GM12878 (cell line): ENCODE data around the gene ADH6. TPM values are rescaled to one million over a fixed set of nuclear protein-coding genes. Genes with fewer than 3 reads are reported as not detected.

Experiments used
- ATAC-seq: fragments of 200-7000 bp; cut with Tn5 transposase; 3 replicates; pipeline ENCODE4 v1.9.1; 2020; ENCODE audit warnings: mild to moderate bottlenecking, moderate library complexity
- BruUV-seq: library from RNA; stranded (reverse); fragments of 400-500 nt; replicated peaks from 2 replicates; lab custom pipeline; 2021; lab: Mats Ljungman, UMichigan
- CTCF ChIA-PET: fragments of 300-600 bp; sonication (Branson Sonifier 250); formaldehyde crosslinking; extraction: SDS; loops from one replicate; lab custom pipeline; 2021; ENCODE audit warnings: inconsistent platforms; lab: Yijun Ruan, JAX
- POLR2A ChIA-PET: fragments of 350-600 bp; formaldehyde crosslinking; extraction: SDS; loops from one replicate; lab custom pipeline; 2021; ENCODE audit warnings: inconsistent platforms; lab: Charles Lee
- RAD21 ChIA-PET: fragments of 300-600 bp; sonication (Branson Sonifier 250); formaldehyde crosslinking; loops from one replicate; lab custom pipeline; 2023; ENCODE audit warnings: antibody characterized with exemption; ENCODE audit not compliant: unreplicated experiment; lab: Charles Lee
- SMC1A ChIA-PET: fragments of 300-600 bp; sonication (Branson Sonifier 250); formaldehyde crosslinking; loops from one replicate; lab custom pipeline; 2023; ENCODE audit not compliant: unreplicated experiment, uncharacterized antibody; lab: Charles Lee
- DNase-seq: peaks from one replicate; pipeline ENCODE4 v3.0.0-alpha.2; 2011; ENCODE audit warnings: low read depth, low spot score
- FAIRE-seq: peaks from 3 replicates; lab custom pipeline; 2011; peaks lifted over from hg19 to GRCh38; lab: Jason Lieb, UNC
- H2AFZ ChIP-seq: 2 replicates; pipeline ENCODE4 v1.6.0; 2011; ENCODE audit warnings: low read depth, low read length, control low read depth; ENCODE audit not compliant: control insufficient read depth
- H3K27ac ChIP-seq: 2 replicates; pipeline ENCODE4 v1.5.1; 2011; ENCODE audit warnings: control low read depth; ENCODE audit not compliant: control insufficient read depth, insufficient read depth
- H3K27me3 ChIP-seq, 2 experiments: replicated peaks in 1 of 2; 2 replicates each; pipeline versions ENCODE4 v1.6.0 to v1.6.1; 2011; ENCODE audit warnings: low read length in 1 of 2; ENCODE audit not compliant: control insufficient read depth in 2 of 2, insufficient read depth in 2 of 2
- H3K36me3 ChIP-seq, 2 experiments: 2 replicates each; pipeline ENCODE4 v1.5.1; 2011; ENCODE audit warnings: low read length in 1 of 2; ENCODE audit not compliant: control insufficient read depth in 2 of 2, insufficient read depth in 2 of 2
- H3K4me1 ChIP-seq: 2 replicates; pipeline ENCODE4 v1.6.1; 2011; ENCODE audit warnings: mild to moderate bottlenecking, low read length, moderate library complexity, mixed read lengths; ENCODE audit not compliant: control insufficient read depth, insufficient read depth
- H3K4me2 ChIP-seq: 2 replicates; pipeline ENCODE4 v1.6.0; 2011; ENCODE audit warnings: control low read depth; ENCODE audit not compliant: control insufficient read depth, insufficient read depth
- H3K4me3 ChIP-seq: fragments of 200-600 bp; sonication (generic); 2 replicates; pipeline ENCODE4 v1.5.1; 2016
- H3K79me2 ChIP-seq: 2 replicates; pipeline ENCODE4 v1.6.0; 2011; ENCODE audit warnings: low read length; ENCODE audit not compliant: control insufficient read depth, insufficient read depth
- H3K9ac ChIP-seq: 2 replicates; pipeline ENCODE4 v1.8.0; 2011; ENCODE audit warnings: low read length, control low read depth, mixed read lengths; ENCODE audit not compliant: control insufficient read depth, insufficient read depth
- H3K9me3 ChIP-seq: replicated peaks from 3 replicates; pipeline ENCODE4 v1.5.1; 2011; ENCODE audit warnings: mild to moderate bottlenecking, low read length; ENCODE audit not compliant: control insufficient read depth, insufficient read depth
- H4K20me1 ChIP-seq: 2 replicates; pipeline ENCODE4 v1.6.0; 2011; ENCODE audit not compliant: control insufficient read depth, insufficient read depth
- ASH2L ChIP-seq: fragments of 300-600, 200-600 bp; sonication (generic); IDR thresholded peaks from 2 replicates; pipeline ENCODE4 v1.6.1; 2017; ENCODE audit warnings: low read depth, mild to moderate bottlenecking, borderline replicate concordance
- CBX5 ChIP-seq: sonication (generic); IDR thresholded peaks from 2 replicates; pipeline ENCODE4 v1.6.1; 2016; ENCODE audit warnings: low read depth, moderate library complexity, mild to moderate bottlenecking, inconsistent platforms
- CHD4 ChIP-seq: fragments of 200-600 bp; sonication (generic); IDR thresholded peaks from 2 replicates; pipeline ENCODE4 v1.6.1; 2016; ENCODE audit warnings: mild to moderate bottlenecking
- E2F8 ChIP-seq: fragments of 450-650 bp; IDR thresholded peaks from 2 replicates; pipeline ENCODE4 v1.6.1; 2018; ENCODE audit warnings: mild to moderate bottlenecking, low read depth, moderate library complexity; ENCODE audit not compliant: partially characterized antibody
- FOXM1 ChIP-seq: IDR thresholded peaks from 2 replicates; pipeline ENCODE4 v1.6.1; 2012; ENCODE audit warnings: low read depth, mild to moderate bottlenecking, inconsistent platforms, low read length, moderate library complexity
- HCFC1 ChIP-seq: fragments of 150-350 bp; IDR thresholded peaks from 2 replicates; pipeline ENCODE4 v1.6.1; 2014; ENCODE audit warnings: low read length
- HDGF ChIP-seq: fragments of 450-650 bp; IDR thresholded peaks from 2 replicates; pipeline ENCODE4 v1.6.1; 2016; ENCODE audit warnings: antibody characterized with exemption
- IKZF1 ChIP-seq: fragments of 450-650 bp; conservative IDR thresholded peaks from 2 replicates; pipeline ENCODE4 v1.6.1; 2017; ENCODE audit warnings: antibody characterized with exemption, mild to moderate bottlenecking
- IKZF2 ChIP-seq, 2 experiments: fragments of 450-650 bp; IDR thresholded peaks; 2 replicates each; pipeline ENCODE4 v1.6.1; 2017; ENCODE audit warnings: mild to moderate bottlenecking in 2 of 2, moderate library complexity in 2 of 2
- JUND ChIP-seq: IDR thresholded peaks from 2 replicates; pipeline ENCODE4 v1.6.1; 2012; ENCODE audit warnings: low read depth, mild to moderate bottlenecking, low read length, improper control_type of control experiment, moderate library complexity
- NR2C1 ChIP-seq: fragments of 450-650 bp; IDR thresholded peaks from 2 replicates; pipeline ENCODE4 v1.6.1; 2017; ENCODE audit warnings: antibody characterized with exemption, mild to moderate bottlenecking, moderate library complexity
- POU2F2 ChIP-seq: IDR thresholded peaks from 3 replicates; pipeline ENCODE4 v1.6.1; 2011; ENCODE audit warnings: low read depth, mild to moderate bottlenecking, low read length, borderline replicate concordance
- RBBP5 ChIP-seq: fragments of 200-600 bp; sonication (generic); conservative IDR thresholded peaks from 2 replicates; pipeline ENCODE4 v1.6.1; 2016
- RELA ChIP-seq: fragments of 450-650 bp; IDR thresholded peaks from 2 replicates; pipeline ENCODE4 v1.8.0; 2014; ENCODE audit warnings: borderline replicate concordance; ENCODE audit not compliant: partially characterized antibody
- SPI1 ChIP-seq: IDR thresholded peaks from 2 replicates; pipeline ENCODE4 v1.6.1; 2011; ENCODE audit warnings: low read depth, mild to moderate bottlenecking, low read length, moderate library complexity, borderline replicate concordance; ENCODE audit not compliant: insufficient read depth
- TAF1 ChIP-seq: IDR thresholded peaks from 2 replicates; pipeline ENCODE4 v1.6.1; 2011; ENCODE audit warnings: mild to moderate bottlenecking, low read depth, low read length, borderline replicate concordance
- TCF3 ChIP-seq: IDR thresholded peaks from 2 replicates; pipeline ENCODE4 v1.6.1; 2012; ENCODE audit warnings: low read depth, mild to moderate bottlenecking, low read length, borderline replicate concordance; ENCODE audit not compliant: insufficient read depth
- ZNF217 ChIP-seq: fragments of 450-650 bp; IDR thresholded peaks from 2 replicates; pipeline ENCODE4 v1.6.1; 2017; ENCODE audit warnings: antibody characterized with exemption, mild to moderate bottlenecking
- ZSCAN29 ChIP-seq: fragments of 450-650 bp; IDR thresholded peaks from 2 replicates; pipeline ENCODE4 v1.6.1; 2017; ENCODE audit warnings: mild to moderate bottlenecking, moderate library complexity
- WGBS: methylation state at CpG from one replicate; pipeline ENCODE4 v1.1.6; 2016; ENCODE audit warnings: low lambda C conversion rate; ENCODE audit not compliant: insufficient replicate concordance, insufficient coverage; ENCODE audit errors: missing lambda C conversion rate; 5-methylcytosine and 5-hydroxymethylcytosine counted together
- in situ Hi-C: fragments of 300-500 bp; cut with MboI; formaldehyde crosslinking; loops from 9 replicates; pipeline ENCODE4 v1.14.3; 2018; ENCODE audit warnings: mixed read lengths
- intact Hi-C: fragments of 100-400 bp; cut with micrococcal nuclease; formaldehyde crosslinking; loops from one replicate; pipeline ENCODE4 v1.14.2; 2022; ENCODE audit not compliant: unreplicated experiment
- polyA plus RNA-seq, 11 experiments: library from polyadenylated mRNA; depleted of rRNA in 4 of 11; unstranded in 6 of 11; stranded (reverse) in 5 of 11; fragments of >200 nt; fragmentation: Nextera tagmentation in 4 of 11; fragmentation: Illumina TruSeq in 1 of 11; extraction: Ambion mirVana in 4 of 11; extraction: Trizol in 1 of 11; gene quantifications; 1 replicate in 1 of 11; 2 replicates in 10 of 11; pipeline versions ENCODE4 v1.2.1 to v1.2.3, GENCODE V29; 2011 to 2016; ENCODE audit warnings: inconsistent platforms in 2 of 11, missing spikeins in 2 of 11, low read depth in 1 of 11
- total RNA-seq, 4 experiments: library from RNA; depleted of rRNA in 3 of 4; stranded (reverse); fragments of >200 nt in 3 of 4; fragmentation: Illumina TruSeq in 1 of 4; extraction: Trizol in 1 of 4; gene quantifications; 2 replicates each; pipeline versions ENCODE4 v1.2.1 to v1.2.3, GENCODE V29; 2013 to 2021

ADH6 gene
- total and polyA plus RNA-seq, 10 of the 15 experiments (the other 5 are each of a cell fraction or from before 2014, with no cell fraction given): 0.03 to 0.16 TPM; not detected in 8

DNA sequence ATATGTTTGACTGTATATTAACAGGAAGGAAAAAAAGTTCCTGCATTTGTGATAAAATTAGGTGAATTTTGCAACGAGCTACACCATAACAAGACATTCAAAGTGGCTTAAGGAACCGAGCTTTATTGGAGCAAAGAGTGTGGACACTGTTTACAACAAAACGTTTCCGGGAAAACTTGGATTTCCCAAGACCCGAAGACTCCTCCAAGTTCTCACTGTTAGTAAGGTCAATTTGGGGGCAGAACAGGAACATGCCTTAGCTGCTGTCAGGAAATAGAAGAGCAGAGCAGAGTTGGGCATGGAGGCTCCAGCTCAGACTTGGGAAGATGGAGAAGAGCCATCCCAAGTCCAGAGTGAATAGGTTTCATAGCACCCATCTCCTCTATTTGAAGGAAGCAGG lies 16.5 kb downstream of the ADH6 start:
- no peaks in the 10 kb centered on the region for H3K36me3 ChIP-seq
- H3K4me3 ChIP-seq: no peak overlapping the region
- no peaks in the 10 kb centered on the region for H3K9me3 ChIP-seq
- H3K27me3 ChIP-seq: no peaks in the 10 kb centered on the region
- TF ChIP-seq IKZF2 (IDR thresholded peaks at IDR 0.05): no peak
- no peak for TF ChIP-seq TAF1
- no peak for TF ChIP-seq TCF3
- TF ChIP-seq HCFC1: no peak
- no peak for TF ChIP-seq ZNF217
- no peak for TF ChIP-seq NR2C1
- TF ChIP-seq RBBP5: no peak
- no peak for TF ChIP-seq RELA
- no peak for TF ChIP-seq SPI1
- no peak for TF ChIP-seq POU2F2
- no peak for TF ChIP-seq CBX5
- no peak for TF ChIP-seq ZSCAN29
- no peak for TF ChIP-seq FOXM1
- TF ChIP-seq E2F8: no peak
- no peak for TF ChIP-seq HDGF
- no peak for TF ChIP-seq ASH2L
- no peak for TF ChIP-seq CHD4
- no peak for TF ChIP-seq JUND
- no peak for TF ChIP-seq IKZF1
- TF ChIP-seq, all 136 proteins: peak for 0
- in situ Hi-C loops: no loop called here
- no TSS peak for BruUV-seq
- FAIRE-seq (no peak), ATAC-seq (no peak), DNase-seq (no peak)
- 9% methylated on average over 5 of the region's 5 CpGs for WGBS
- intact Hi-C loops: no loop called here
- Histone ChIP-seq H4K20me1 (no peaks in the 10 kb centered on the region), H3K9ac (no peak overlapping the region), H3K4me2 (no peak overlapping the region), H2AFZ (no peak overlapping the region), H3K4me1 (no peaks in the 10 kb centered on the region), H3K27ac (no peak overlapping the region), H3K79me2 (no peaks in the 10 kb centered on the region)
- ChIA-PET POLR2A (no interaction called here), CTCF (interaction anchor here (0.6 to 1.4 kb wide), 4 partner anchors 78 to 210 kb away, joined by 3 to 4 read pairs (median 4); no protein-coding TSS in a partner anchor), SMC1A (no interaction called here), RAD21 (interaction anchor here (0.6 to 1.3 kb wide), 2 partner anchors 261 to 366 kb away, joined by 3 read pairs; no protein-coding TSS in a partner anchor)
